Measurements from ENCODE around the gene ID2. TPM values are rescaled to one million over a fixed set of nuclear protein-coding genes. Genes with fewer than 3 reads are reported as not detected.
A peak's percentile ranks its signal among the peaks of the same experiment; 100 is the strongest.

The ID2 gene
- polyA plus RNA-seq, 4 donors = 70.2 to 613 (median 147) TPM

DNA sequence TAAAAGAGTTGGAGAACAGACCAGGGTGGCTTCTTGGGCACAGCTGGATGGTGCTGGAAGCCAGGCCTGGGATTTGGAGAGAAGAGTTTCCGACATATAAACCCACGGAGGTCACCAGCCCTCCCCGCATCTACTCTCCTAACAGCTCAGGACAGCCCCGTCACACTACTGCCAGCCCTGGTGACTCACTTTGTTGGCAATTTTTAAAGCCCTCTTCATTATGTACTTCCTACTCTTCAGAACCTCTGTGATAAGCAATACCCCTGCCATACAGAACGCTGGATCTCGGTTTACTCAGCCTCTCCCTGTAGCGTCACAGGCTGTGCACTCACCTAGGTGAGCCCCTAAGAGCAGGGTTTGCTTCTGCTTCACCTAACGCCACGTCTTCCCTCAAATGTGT, 48.1 kb downstream of the ID2 start:
- 81 to 86% (median 85%) methylated on average over 9 of the region's 9 CpGs for WGBS, 3 donors
- Histone ChIP-seq H3K36me3 (ENCODE audit: control insufficient read depth in 3 of 3, insufficient read depth in 2 of 3, low read depth in 1 of 3, low read length in 3 of 3) (peaks cover 13 to 48% (median 18%) of the 10 kb centered on the region in 3 donors), H3K9me3 (ENCODE audit: control insufficient read depth in 2 of 2, insufficient read depth in 1 of 2, low read depth in 1 of 2, low read length in 1 of 2) (no peaks in the 10 kb centered on the region), H3K4me1 (ENCODE audit: control insufficient read depth in 3 of 3, insufficient read depth in 2 of 3, low read depth in 1 of 3, low read length in 2 of 3) (no peaks in the 10 kb centered on the region), H3K27ac (ENCODE audit: low read depth in 1 of 3, low read length in 2 of 3) (peak overlapping the region in 1 of 3 donors; percentile 9), H3K4me3 (ENCODE audit: low read depth in 1 of 3, low read length in 3 of 3) (no peak overlapping the region), H3K27me3 (ENCODE audit: control insufficient read depth in 3 of 3, insufficient read depth in 3 of 3, low read length in 3 of 3) (no peaks in the 10 kb centered on the region)
- FAIRE-seq = no peak
- DNase-seq = peak in 1 of 2 donors; percentile 29

DNA sequence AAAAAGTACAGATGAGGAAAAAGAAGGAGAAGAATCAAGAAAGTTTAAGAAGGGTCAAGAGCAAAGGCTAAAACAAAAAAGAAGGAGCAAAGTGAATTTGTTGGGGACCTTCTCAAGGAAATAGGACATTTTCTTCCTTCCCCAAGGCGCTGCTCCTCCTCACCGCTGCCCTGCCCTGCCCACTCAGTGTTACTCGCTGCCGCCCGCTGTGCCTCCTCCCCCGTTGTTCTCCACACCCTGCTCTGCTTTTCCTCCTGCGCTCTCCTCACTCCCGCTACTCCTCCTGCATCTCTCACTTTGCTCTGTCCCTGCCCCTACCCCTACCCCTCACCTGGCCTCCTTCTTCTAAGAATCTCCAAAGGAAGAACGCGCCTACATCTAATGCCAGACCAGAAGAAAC, 50.7 kb downstream of the ID2 start:
- H3K4me3 ChIP-seq (ENCODE audit: low read depth in 1 of 3, low read length in 3 of 3) = no peak overlapping the region
- no peaks in the 10 kb centered on the region for H3K27me3 ChIP-seq (ENCODE audit: control insufficient read depth in 3 of 3, insufficient read depth in 3 of 3, low read length in 3 of 3)
- DNase-seq (no peak), FAIRE-seq (no peak)
- WGBS, 3 donors = 96 to 97% (median 97%) methylated on average over 10 of the region's 10 CpGs
- H3K4me1 ChIP-seq (ENCODE audit: control insufficient read depth in 3 of 3, insufficient read depth in 2 of 3, low read depth in 1 of 3, low read length in 2 of 3) = no peaks in the 10 kb centered on the region
- H3K27ac ChIP-seq (ENCODE audit: low read depth in 1 of 3, low read length in 2 of 3) = no peak overlapping the region
- H3K36me3 ChIP-seq (ENCODE audit: control insufficient read depth in 3 of 3, insufficient read depth in 2 of 3, low read depth in 1 of 3, low read length in 3 of 3) = peaks cover 16 to 57% (median 20%) of the 10 kb centered on the region in 3 donors
- no peaks in the 10 kb centered on the region for H3K9me3 ChIP-seq (ENCODE audit: control insufficient read depth in 2 of 2, insufficient read depth in 1 of 2, low read depth in 1 of 2, low read length in 1 of 2)

Other genes with a start within 250 kb of the ID2 start
- 10 to 100 TPM in 2 of 4 donors, 1 to 10 TPM in 2; 4.6 to 41.1 (median 11.1) TPM for gene KIDINS220, start 155.6 kb downstream of the ID2 start, polyA plus RNA-seq

Data from small intestine (tissue), 7 donors.